Mammary epithelial cell (primary cell): ENCODE results near the gene FAU.

ENCODE experiments used
- CTCF ChIP-seq, 2 donors: IDR thresholded peaks in 1 of 2; conservative IDR thresholded peaks in 1 of 2; 2 replicates each; pipeline ENCODE4 v1.5.1; 2011 to 2012; ENCODE audit warnings: inconsistent platforms in 2 of 2, low read length in 2 of 2, mild to moderate bottlenecking in 2 of 2, control low read depth in 1 of 2, low read depth in 1 of 2; ENCODE audit not compliant: insufficient read depth in 1 of 2; ENCODE audit errors: extremely low read depth in 1 of 2
- EZH2 ChIP-seq: IDR thresholded peaks from 2 replicates; pipeline ENCODE4 v1.6.1; 2012; ENCODE audit warnings: low read length, inconsistent platforms, borderline replicate concordance

GRCh38 chr11:65114538-65115171, 7.3 kb downstream of the FAU start:
- TF ChIP-seq CTCF (conservative IDR thresholded peaks at IDR 0.05 in 1 of 2, IDR thresholded peaks at IDR 0.05 in 1 of 2; ENCODE audit: extremely low read depth in 1 of 2, insufficient read depth in 1 of 2, low read depth in 1 of 2, low read length in 2 of 2) (no peak), EZH2 (no peak)
